Esophagus muscularis mucosa (tissue), 4 donors: ENCODE measurements around the gene TMEM8B.

Experiments used
- EP300 ChIP-seq: sonication (generic); formaldehyde crosslinking; IDR thresholded peaks from one replicate; pipeline ENCODE4 v1.6.1; 2017; ENCODE audit warnings: antibody characterized with exemption
- POLR2A ChIP-seq: fragments of 450-650 bp; IDR thresholded peaks from one replicate; pipeline ENCODE4 v1.6.1; 2017; ENCODE audit warnings: antibody characterized with exemption, moderate library complexity, mild to moderate bottlenecking, low read depth
- POLR2AphosphoS5 ChIP-seq, 2 donors: sonication (generic); formaldehyde crosslinking; IDR thresholded peaks; one replicate each; pipeline ENCODE4 v1.6.1; 2017; ENCODE audit warnings: antibody characterized with exemption in 2 of 2
- TF ChIP-seq, protein P1 (sequence below), 3 experiments: fragments of 200-600 bp in 2 of 3; fragments of 450-650 bp in 1 of 3; sonication (generic) in 2 of 3; IDR thresholded peaks; one replicate each; pipeline ENCODE4 v1.5.1; 2017 to 2019; ENCODE audit warnings: antibody characterized with exemption in 3 of 3, mild to moderate bottlenecking in 2 of 3, moderate library complexity in 1 of 3

DNA sequence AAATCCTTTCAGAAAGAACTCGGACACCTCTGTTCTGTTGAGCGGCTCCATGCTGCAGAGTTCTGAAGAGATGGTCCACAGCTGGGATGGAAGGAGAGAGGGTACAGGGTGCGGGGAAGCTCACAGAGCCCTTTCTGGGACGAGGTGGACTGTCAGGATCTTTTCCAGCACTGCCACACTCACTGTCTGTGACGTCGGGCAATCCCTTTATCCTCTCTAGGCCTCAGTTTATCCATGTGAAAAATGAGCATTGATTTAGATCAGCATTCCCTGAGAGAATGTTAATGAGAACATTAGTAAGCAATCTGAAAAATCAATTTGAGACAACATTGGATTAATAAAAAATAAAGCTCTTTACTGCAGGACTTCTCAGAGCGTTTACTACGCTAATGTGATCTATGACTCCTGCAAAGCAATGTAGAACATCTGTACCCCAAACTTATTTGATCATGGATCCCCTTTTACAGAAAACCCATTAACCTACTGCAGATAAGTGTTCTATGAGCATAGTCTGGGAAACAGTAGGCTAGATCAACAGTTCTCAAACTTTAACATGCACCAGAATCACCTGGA is 41.4 kb downstream of the TMEM8B start, which contains the start of gene OR13J1:
- TF ChIP-seq, protein P1, sequence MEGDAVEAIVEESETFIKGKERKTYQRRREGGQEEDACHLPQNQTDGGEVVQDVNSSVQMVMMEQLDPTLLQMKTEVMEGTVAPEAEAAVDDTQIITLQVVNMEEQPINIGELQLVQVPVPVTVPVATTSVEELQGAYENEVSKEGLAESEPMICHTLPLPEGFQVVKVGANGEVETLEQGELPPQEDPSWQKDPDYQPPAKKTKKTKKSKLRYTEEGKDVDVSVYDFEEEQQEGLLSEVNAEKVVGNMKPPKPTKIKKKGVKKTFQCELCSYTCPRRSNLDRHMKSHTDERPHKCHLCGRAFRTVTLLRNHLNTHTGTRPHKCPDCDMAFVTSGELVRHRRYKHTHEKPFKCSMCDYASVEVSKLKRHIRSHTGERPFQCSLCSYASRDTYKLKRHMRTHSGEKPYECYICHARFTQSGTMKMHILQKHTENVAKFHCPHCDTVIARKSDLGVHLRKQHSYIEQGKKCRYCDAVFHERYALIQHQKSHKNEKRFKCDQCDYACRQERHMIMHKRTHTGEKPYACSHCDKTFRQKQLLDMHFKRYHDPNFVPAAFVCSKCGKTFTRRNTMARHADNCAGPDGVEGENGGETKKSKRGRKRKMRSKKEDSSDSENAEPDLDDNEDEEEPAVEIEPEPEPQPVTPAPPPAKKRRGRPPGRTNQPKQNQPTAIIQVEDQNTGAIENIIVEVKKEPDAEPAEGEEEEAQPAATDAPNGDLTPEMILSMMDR (IDR thresholded peaks at IDR 0.05), result no peak
- TF ChIP-seq POLR2A (no peak), EP300 (no peak), POLR2AphosphoS5 (IDR thresholded peaks at IDR 0.05) (no peak)
